C4-2B (cell line): ENCODE measurements around the gene TMEM235.

Experiments used
- ZFX ChIP-seq: fragments of 450-650 bp; IDR thresholded peaks from 2 replicates; pipeline ENCODE4 v1.6.1; 2017
- TF ChIP-seq, protein P1 (sequence below): fragments of 450-650 bp; conservative IDR thresholded peaks from 2 replicates; pipeline ENCODE4 v1.5.1; 2017; ENCODE audit warnings: mild to moderate bottlenecking

DNA sequence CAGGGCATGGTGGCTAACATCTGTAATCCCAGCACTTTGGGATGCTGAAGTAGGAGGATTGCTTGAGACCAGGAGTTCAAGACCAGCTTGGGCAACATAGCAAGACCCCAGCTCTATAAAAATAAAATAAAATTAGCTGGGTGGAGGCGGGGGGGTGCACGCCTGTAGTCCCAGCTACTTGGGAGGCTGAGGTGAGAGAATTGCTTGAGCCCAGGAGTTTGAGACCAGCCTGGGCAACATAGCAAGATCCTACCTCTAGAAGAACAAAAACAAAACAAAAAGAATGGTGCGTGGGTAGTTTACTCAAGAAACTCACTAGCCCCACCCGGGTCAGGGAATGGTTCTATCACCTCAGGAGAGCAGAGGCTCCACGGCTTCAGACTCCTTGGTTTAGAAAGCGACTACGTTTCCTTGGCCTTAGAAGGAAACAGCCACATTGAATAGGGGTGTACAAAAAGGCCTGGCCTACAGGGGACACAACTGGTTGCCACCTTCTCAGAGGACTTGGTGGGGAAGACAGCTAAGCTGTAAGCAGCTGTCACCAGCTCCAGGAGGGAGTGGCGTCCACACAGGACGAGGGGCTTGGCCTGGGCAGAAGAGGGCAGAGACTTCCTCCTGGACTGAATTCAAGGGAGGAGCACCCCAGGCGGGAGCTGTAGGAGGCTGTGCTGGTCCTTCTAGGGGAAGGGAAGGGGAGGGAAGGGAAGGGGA, 45.3 kb upstream of the TMEM235 start:
- TF ChIP-seq, protein P1, sequence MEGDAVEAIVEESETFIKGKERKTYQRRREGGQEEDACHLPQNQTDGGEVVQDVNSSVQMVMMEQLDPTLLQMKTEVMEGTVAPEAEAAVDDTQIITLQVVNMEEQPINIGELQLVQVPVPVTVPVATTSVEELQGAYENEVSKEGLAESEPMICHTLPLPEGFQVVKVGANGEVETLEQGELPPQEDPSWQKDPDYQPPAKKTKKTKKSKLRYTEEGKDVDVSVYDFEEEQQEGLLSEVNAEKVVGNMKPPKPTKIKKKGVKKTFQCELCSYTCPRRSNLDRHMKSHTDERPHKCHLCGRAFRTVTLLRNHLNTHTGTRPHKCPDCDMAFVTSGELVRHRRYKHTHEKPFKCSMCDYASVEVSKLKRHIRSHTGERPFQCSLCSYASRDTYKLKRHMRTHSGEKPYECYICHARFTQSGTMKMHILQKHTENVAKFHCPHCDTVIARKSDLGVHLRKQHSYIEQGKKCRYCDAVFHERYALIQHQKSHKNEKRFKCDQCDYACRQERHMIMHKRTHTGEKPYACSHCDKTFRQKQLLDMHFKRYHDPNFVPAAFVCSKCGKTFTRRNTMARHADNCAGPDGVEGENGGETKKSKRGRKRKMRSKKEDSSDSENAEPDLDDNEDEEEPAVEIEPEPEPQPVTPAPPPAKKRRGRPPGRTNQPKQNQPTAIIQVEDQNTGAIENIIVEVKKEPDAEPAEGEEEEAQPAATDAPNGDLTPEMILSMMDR = no peak
- no peak for TF ChIP-seq ZFX
